Gastrocnemius medialis (tissue), 4 donors: Measurements from ENCODE around the gene ZEB2.

Experiments used
- POLR2A ChIP-seq, 2 donors: fragments of 450-650 bp; IDR thresholded peaks; one replicate each; pipeline ENCODE4 v1.6.1; 2017; ENCODE audit warnings: antibody characterized with exemption in 2 of 2, mild to moderate bottlenecking in 2 of 2, moderate library complexity in 2 of 2
- TF ChIP-seq, protein P1 (sequence below), 5 experiments: fragments of 450-650 bp in 3 of 5; fragments of 200-600 bp in 2 of 5; sonication (generic) in 2 of 5; IDR thresholded peaks in 4 of 5; conservative IDR thresholded peaks in 1 of 5; 1 replicate in 4 of 5; 2 replicates in 1 of 5; pipeline ENCODE4 v1.5.1; 2016 to 2019; ENCODE audit warnings: antibody characterized with exemption in 5 of 5, mild to moderate bottlenecking in 3 of 5, moderate library complexity in 3 of 5

DNA sequence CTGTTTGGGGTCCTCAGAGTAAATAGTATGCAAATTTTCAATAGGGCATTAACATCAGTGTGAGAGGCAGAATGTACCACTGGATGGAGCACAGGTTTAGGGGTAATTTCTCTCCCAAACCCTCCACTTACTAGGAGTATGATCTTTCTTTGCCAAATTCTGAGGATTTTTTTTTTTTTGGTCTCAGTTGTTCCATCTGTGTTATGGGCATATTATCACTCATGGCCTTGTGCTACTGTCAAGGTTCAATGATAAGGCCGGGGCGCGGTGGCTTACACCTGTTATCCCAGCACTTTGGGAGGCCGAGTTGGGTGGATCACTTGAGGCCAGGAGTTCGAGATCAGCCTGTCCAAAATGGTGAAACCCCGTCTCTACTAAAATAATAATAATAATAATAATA is 30.2 kb upstream of the ZEB2 start:
- TF ChIP-seq, protein P1, sequence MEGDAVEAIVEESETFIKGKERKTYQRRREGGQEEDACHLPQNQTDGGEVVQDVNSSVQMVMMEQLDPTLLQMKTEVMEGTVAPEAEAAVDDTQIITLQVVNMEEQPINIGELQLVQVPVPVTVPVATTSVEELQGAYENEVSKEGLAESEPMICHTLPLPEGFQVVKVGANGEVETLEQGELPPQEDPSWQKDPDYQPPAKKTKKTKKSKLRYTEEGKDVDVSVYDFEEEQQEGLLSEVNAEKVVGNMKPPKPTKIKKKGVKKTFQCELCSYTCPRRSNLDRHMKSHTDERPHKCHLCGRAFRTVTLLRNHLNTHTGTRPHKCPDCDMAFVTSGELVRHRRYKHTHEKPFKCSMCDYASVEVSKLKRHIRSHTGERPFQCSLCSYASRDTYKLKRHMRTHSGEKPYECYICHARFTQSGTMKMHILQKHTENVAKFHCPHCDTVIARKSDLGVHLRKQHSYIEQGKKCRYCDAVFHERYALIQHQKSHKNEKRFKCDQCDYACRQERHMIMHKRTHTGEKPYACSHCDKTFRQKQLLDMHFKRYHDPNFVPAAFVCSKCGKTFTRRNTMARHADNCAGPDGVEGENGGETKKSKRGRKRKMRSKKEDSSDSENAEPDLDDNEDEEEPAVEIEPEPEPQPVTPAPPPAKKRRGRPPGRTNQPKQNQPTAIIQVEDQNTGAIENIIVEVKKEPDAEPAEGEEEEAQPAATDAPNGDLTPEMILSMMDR (IDR thresholded peaks at IDR 0.05 in 4 of 5, conservative IDR thresholded peaks at IDR 0.05 in 1 of 5), result no peak
- no peak for TF ChIP-seq POLR2A (IDR thresholded peaks at IDR 0.05)
